ENCODE measurements around the gene CEBPB. TPM values are rescaled to one million over a fixed set of nuclear protein-coding genes. Genes with fewer than 3 reads are reported as not detected.

Gene CEBPB
- total RNA-seq, 1 experiment from 2014 or later = 22.6 TPM

- Histone ChIP-seq H3K9me3 (ENCODE audit: control insufficient read depth, low read depth, low read length) (no peaks in the 10 kb centered on the region), H3K79me1 (ENCODE audit: insufficient read depth, low read depth, low read length, poor library complexity, severe bottlenecking) (no peaks in the 10 kb centered on the region), H4K5ac (ENCODE audit: insufficient read length, low read depth, low read length) (no peak overlapping the region), H4K8ac (replicated peaks; ENCODE audit: insufficient read length, low read depth, low read length) (no peak overlapping the region), H3K4ac (ENCODE audit: low read depth, low read length) (no peak overlapping the region), H2BK12ac (ENCODE audit: insufficient read length, low read depth, low read length) (no peak overlapping the region), H2AK5ac (ENCODE audit: insufficient read length, low read length) (no peak overlapping the region), H3K4me1 (ENCODE audit: insufficient read depth, low read length) (no peaks in the 10 kb centered on the region), H2BK120ac (ENCODE audit: low read depth, low read length, poor library complexity, severe bottlenecking) (no peak overlapping the region), H4K20me1 (ENCODE audit: control insufficient read depth, insufficient read depth, insufficient read length) (no peaks in the 10 kb centered on the region), H3K9ac (ENCODE audit: extremely low read depth, insufficient read length, low read length) (no peak overlapping the region), H3K27me3 (ENCODE audit: insufficient read depth, low read length) (no peaks in the 10 kb centered on the region), H3K56ac (ENCODE audit: insufficient read length, low read depth, low read length) (no peak overlapping the region), H3K23ac (ENCODE audit: insufficient read length, low read depth, low read length) (no peak overlapping the region), H3K4me2 (ENCODE audit: insufficient read depth, insufficient read length, low read length) (no peak overlapping the region), H2AFZ (ENCODE audit: low read length) (no peak overlapping the region), H2BK5ac (ENCODE audit: insufficient read length, low read length) (no peak overlapping the region), H3T11ph (ENCODE audit: low read length) (no peak overlapping the region), H3K14ac (ENCODE audit: insufficient read depth, low read length) (no peak overlapping the region), H4K91ac (ENCODE audit: insufficient read length, low read depth, low read length) (no peak overlapping the region), H3K18ac (ENCODE audit: insufficient read length, low read depth, low read length) (no peak overlapping the region), H2BK15ac (ENCODE audit: low read depth, low read length) (no peak overlapping the region), H3K23me2 (ENCODE audit: insufficient read length, low read depth, low read length, poor library complexity, severe bottlenecking) (no peaks in the 10 kb centered on the region), H3K27ac (ENCODE audit: insufficient read length, low read depth, low read length) (no peak overlapping the region), H3K79me2 (ENCODE audit: insufficient read depth, low read length) (no peaks in the 10 kb centered on the region), H2BK20ac (ENCODE audit: low read depth, low read length, poor library complexity, severe bottlenecking) (no peak overlapping the region)
- Mint-ChIP-seq H3K27me3 (ENCODE audit: low read depth) (peaks cover 2% of the 10 kb centered on the region; the same call in 1 of the 2 replicates), H3K27ac (no peak overlapping the region), H3K4me3 (no peak overlapping the region), H3K36me3 (ENCODE audit: insufficient read depth in 1 of 3, low read depth in 3 of 3) (peaks cover 0 to 12% (median 2%) of the 10 kb centered on the region in 3 experiments; a peak in 4 of 7 replicates), H3K9me3 (peaks cover 12 to 19% of the 10 kb centered on the region in 2 experiments), H3K4me1 (no peaks in the 10 kb centered on the region)
- TF ChIP-seq, protein P1, sequence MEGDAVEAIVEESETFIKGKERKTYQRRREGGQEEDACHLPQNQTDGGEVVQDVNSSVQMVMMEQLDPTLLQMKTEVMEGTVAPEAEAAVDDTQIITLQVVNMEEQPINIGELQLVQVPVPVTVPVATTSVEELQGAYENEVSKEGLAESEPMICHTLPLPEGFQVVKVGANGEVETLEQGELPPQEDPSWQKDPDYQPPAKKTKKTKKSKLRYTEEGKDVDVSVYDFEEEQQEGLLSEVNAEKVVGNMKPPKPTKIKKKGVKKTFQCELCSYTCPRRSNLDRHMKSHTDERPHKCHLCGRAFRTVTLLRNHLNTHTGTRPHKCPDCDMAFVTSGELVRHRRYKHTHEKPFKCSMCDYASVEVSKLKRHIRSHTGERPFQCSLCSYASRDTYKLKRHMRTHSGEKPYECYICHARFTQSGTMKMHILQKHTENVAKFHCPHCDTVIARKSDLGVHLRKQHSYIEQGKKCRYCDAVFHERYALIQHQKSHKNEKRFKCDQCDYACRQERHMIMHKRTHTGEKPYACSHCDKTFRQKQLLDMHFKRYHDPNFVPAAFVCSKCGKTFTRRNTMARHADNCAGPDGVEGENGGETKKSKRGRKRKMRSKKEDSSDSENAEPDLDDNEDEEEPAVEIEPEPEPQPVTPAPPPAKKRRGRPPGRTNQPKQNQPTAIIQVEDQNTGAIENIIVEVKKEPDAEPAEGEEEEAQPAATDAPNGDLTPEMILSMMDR (conservative IDR thresholded peaks at IDR 0.05) = no peak
- no peak for DNase-seq
- WGBS (ENCODE audit: extremely low coverage, insufficient read length, low lambda C conversion rate) = no CpG with 5 or more reads among the region's 1 CpG
Measured at GRCh38 chr20:50207026-50207425, 16.4 kb downstream of the CEBPB start.
